HG02588 (cell line): Measurements from ENCODE around the gene CAMKMT.

Experiments
- ATAC-seq: cut with Tn5 transposase; IDR thresholded peaks from one replicate; pipeline ENCODE4 v1.9.1; 2021; ENCODE audit warnings: mild to moderate bottlenecking, moderate library complexity; ENCODE audit not compliant: unreplicated experiment

Gene CAMKMT

DNA sequence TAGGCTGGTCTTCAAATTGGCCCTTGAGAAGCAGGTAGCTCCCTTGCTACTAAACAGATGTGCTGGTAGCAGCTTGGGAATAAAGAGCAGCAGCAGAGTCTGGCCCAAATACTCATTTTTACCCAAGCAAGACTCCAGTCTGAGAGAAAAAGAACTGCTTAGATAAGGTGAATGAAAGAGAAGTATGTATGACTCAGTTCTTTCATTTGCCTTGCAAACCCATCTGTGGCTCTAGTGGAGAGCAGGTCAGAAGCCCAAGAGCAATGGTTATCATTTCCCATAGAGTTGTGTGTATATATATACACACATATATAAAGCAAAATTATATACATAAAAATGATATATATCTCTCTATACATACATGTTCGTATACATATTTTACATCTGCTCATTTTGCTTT is 80.3 kb downstream of the CAMKMT start:
- no peak for ATAC-seq

DNA sequence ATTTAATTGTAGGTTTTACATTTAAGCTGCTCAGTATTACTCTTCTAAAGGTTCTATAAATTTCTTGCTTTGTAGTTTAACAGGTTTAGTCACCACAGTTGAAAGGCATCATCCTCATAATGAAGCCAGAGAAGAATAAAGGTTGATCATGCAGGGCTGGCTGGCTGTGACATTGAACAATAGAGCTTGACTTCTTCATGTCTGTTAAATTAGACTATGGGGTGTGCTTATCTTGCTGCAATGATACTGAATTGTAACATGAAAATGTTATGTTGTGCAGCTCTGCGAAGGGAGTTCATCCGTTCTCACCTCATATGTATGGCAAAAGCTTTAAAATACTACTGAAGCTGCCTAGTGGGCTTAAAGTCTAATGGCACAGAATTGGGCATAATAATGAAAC is 81.8 kb downstream of the CAMKMT start:
- ATAC-seq, result no peak

GRCh38 chr2:44444881-44445280 is 83.1 kb downstream of the CAMKMT start:
- ATAC-seq, result no peak

DNA sequence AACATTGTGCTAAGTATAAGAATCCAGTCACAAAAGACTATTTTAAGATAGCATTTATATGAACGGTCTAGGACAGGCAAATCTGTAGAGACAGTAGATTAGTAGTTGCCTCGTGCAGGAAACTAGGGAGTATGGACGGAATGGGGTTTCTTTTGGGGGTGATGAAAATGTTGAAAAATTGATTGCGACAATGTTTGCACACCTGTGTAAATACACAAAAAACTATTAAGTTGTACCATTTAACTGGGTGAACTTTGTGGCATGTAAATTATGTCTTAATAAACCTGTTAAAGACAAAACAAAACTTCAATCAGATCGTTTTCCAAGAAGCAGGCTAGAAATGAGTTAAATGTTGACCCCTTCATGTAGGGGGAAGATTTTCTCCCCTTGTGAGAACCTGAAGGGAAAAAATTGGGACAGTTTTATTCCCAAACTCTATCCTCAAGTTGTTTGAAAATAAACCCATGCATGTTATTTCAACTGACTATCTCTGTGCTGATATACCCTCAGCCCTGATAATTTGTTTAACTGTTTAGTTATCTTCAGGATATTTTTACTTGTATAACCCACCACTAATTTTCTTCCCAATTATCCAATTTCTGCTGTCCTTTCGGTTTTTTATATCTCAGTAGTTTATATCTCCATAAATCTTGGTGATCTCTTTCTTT is 87.2 kb downstream of the CAMKMT start:
- ATAC-seq, result no peak

- ATAC-seq, result no peak
These were observed 88.3 kb downstream of the CAMKMT start for GRCh38 chr2:44450082-44450481.

DNA sequence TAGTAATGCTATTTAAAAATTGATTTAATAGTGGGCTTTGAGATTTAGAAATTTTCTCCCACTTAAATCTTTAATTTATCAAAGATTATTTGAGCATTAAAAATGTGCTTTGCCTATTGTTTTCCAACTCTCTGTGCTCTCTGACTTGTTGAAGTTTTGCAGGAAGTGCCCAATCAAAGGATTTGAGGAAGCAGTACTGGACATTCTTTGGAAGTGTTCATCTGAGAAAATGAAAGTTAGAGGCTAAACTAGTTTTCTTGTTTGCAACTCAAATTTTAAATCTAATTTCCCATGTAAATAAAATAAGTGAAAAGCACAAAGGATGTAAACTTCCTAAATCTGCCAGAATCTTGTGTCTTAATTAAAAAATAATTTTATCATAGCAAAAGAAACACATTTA is 89.1 kb downstream of the CAMKMT start:
- no peak for ATAC-seq

DNA sequence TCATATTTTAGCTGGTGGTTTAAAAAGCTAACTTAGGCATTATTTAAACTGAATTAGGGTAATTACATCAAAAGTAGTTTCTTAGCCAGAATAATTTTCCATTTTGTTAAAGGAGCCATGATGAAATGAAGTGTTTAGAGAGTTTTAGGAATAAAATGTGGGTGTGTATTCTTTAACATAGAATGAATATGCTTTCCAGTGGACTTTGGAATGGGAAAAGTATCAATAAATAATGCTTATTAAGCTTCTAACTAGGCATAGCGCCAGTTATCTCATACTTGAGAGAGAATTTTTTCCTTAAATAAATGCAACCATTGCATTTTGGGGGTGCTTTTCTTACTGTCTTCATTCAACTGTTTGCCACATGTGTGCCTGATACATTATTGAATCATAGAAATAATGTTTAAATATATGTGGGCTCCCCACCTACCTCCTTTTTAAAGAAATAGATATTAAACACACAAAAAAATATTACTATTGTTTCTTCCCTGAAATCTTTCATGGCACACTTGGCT is 90.4 kb downstream of the CAMKMT start:
- no peak for ATAC-seq

DNA sequence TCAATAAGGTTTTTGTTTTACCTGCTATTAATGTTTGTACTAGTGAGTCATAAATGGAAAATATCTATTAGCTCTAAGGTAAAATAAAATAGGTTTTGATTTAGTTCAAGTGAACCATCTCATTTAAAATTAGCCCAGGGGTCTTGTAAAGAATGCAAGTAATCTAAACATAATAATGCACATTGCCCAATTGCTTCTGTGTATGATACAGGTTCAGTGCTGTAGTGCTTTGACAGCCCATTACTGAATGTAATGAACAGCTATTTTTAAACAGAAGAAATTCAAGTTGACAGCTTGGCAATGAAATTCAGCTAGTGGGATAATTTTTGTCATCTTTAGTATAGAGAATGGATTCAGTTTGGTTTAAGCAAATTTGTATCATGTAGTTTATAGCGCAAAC is 91.5 kb downstream of the CAMKMT start:
- no peak for ATAC-seq

DNA sequence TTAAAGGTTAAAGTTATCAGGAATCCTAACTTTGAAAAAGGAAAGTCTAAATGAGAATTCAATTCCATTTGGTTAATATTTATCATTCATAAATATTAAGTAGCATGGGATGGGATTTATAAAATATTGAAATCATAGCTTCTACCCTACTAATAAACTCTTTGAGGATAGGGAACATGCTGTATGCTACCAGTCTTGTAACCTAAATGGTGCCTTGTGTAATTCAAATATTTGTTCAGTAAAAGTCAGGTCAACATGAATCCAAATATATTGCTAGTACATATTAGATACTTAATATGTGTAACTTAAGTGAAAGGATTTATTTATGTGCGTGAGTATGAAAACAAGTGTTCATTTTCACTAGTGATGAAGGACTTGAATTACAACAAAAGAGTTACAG is 94.1 kb downstream of the CAMKMT start:
- no peak for ATAC-seq

DNA sequence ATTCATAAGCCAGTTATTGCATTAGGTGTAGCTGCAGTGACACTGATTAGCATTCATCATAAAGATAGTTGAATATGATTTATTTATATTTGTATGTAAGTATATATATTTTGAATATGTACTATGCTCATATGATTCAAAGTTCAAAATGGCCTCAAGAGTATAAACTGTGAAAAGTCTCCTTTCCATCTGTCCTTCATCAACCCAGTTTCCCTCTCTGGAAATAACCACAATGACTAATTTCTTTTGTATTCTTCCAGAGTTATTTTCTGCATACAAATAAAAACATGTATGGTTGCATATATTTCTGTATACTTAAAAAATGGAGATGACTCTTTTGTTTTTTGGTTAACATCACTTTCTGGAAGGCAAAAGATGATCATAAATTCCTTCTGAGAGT is 95.2 kb downstream of the CAMKMT start:
- ATAC-seq, result no peak

DNA sequence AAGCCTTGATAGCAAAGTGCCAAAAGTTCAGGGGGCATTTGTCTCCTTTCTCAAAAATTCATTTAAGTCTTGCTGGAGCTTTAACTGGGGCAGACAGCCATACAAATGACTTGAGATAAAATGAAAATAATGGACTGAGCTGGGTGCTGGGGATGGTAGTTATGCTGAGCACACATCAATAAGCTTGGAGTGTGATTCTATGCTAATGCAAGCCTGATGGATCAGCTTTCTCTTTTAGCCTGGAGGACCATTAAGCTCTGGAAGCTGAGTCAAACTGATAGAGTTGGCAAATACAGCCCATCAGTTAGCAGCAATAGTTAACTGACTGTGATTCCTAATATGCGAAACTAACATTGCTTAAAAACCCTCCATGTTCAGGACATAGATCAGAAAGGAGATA is 98.0 kb downstream of the CAMKMT start:
- ATAC-seq, result no peak

DNA sequence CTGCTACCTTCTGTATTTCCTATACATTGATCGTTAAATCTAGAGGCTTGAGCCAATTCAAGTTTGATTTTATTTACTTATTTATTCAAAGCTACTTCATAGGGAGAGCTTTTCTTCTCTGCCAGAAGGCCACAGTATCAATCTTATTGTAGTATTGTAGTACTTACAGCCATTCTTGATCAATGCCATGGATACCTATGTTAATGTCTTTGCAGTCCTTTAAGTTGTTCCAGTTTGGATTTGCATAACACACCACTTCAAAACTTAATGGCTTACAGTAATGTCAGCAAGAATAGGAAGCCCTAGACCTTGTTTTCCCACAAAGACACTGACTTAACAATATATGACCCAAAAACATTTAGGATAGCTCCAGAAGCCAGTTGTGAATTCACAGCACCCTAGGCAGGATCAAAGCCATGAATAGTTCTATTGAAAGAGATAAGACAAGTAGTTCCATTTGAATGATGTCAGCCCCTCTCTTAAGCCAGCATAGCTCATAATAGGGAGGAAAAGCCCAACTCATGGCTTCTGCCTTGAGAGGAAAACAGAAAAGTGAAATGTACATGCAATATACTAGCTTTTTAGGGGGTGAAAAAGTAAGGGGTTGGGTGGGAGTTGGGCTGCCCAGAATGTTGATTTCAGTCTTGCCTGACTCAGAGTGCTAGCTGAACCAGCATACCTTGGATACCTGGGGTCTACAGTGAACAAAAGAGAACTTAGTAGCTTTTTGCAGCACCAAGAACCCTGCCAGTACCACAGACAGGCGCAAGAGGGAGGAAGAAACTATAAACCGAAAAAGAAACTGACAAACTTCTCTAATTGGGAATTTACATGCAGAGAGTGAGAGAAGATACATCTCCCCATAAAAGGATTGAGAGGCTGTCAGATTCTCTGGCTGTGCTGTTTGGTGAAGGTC is 101.4 kb downstream of the CAMKMT start:
- ATAC-seq, result no peak

GRCh38 chr2:44464437-44464836 is 102.7 kb downstream of the CAMKMT start:
- ATAC-seq, result no peak

GRCh38 chr2:44470151-44470550 is 108.4 kb downstream of the CAMKMT start:
- no peak for ATAC-seq

DNA sequence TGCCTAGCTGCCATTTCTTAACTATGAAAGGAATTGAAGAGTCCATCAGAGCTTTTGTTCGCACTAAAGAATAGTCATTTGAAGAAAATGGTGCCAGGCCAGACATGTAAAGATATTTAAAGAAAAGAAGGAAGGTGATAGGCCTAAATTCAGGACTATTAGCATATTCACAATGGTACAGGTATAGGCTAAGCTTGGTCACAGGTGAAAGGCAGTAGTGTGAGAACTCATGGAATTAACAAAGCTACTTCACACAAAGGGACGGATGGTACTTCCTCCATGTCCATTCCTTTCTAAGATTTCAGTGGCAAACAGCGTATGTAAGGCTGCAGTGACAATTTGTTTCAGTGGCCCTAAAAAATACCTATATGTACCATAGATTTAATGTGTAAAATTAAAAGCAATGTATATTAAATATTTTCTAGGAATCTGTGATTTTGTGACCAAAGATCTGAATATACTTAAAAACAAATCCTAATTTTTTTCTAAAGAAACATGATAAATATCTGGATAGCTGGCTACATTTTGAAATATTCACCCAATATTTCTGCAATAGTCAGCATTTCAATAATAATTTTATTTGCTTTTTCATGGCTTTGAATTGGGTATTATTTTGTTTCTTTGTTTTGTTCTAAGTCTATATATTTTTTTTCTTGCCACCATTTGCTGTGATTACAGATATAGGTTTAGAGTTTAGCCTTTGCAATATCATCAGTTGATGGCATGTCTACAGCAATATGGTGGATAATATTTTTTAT is 116.1 kb downstream of the CAMKMT start:
- ATAC-seq, result no peak

DNA sequence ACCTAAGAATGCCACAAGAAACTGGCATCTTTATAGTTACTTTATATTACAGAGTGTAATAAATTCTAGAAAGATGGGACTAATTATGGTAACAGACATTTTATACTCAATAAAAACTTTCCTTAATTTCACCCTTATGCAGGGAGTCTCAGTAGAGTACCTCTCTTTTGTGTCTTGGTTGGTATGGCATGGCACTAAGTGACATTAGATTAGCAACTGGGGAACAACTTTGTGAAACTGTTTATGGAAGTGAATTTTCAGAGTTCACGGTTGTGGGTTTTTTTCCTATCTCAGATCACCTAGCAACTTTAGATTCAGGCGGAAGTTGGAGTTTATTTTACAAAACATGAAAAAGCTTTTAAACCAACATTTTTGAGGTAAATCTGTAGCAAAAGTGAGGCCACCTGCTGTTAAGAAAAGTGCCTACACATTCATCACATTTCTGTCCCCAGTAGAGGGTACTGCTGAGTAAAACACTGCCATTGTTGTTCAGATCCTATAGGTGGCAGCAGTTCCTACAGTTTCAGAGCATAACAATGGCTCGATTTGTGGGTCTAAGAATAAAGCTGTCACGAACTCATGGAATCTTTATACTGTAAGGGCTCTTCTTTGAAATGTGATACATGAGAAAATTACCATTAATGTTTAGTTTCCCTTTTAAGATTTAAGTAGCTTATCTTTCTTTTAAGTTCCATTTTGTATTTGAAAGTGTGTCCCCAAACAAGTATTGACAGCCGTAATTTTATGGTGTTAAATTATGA is 117.6 kb downstream of the CAMKMT start:
- ATAC-seq, result peak; percentile 94

DNA sequence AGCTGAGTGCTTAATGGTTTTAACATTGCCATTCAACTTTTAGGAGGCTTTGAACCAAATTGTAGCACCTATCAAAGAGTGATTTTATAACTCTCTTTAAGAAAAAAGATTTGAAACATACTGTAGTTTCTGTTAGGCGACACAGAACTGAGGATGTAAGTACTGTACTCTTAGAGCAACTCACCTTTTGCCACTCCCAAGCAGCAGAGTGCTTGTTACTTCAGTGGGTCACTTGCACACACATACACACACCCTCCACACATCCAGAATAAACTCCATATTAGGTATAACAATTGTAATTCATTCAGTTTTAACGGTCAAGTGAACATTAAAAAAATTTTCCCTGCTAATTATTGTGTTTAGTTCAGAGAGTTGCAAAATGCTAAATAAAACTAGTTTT is 118.3 kb downstream of the CAMKMT start:
- no peak for ATAC-seq

DNA sequence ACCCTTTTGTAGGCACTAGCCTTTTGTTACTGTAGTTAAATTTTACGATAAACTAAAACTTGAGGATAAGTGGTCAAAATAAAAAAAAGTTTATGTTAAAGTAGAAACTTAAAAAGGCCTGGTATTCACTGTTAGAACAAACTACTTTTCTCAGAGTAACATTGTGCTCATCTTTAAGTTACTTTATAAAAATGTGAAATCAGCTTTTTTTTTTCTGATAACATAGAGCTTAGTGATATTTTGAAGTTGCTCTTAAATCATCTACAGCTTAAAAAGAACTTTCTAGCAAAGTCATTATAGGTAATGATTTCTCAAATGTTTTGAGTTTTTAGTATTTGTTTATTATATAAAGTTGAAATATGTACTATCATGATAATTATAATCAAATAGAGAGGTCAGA is 125.3 kb downstream of the CAMKMT start:
- no peak for ATAC-seq

GRCh38 chr2:44490726-44491125 is 129.0 kb downstream of the CAMKMT start:
- no peak for ATAC-seq

DNA sequence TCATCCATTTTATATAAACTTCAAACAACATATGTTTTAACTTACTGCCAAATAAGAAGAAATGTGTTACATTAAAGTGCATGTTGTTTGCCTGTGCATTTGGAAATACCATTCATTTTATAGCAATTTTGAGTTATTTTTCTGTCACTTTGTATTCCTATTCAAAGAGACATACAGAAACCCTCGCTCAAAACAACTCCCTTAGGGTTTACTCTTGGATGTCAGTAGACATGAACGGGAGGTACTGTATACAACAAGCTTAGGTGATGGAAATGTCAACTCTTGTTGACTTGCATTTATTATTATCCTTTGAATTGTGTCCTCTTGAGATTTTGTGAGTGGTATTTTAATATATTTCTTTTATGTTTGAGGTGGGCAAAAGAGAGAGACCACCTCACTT is 132.3 kb downstream of the CAMKMT start:
- no peak for ATAC-seq

- no peak for ATAC-seq
These were observed 133.3 kb downstream of the CAMKMT start for GRCh38 chr2:44495035-44495434.
